ENCODE measurements around the gene TRPM2.

DNA sequence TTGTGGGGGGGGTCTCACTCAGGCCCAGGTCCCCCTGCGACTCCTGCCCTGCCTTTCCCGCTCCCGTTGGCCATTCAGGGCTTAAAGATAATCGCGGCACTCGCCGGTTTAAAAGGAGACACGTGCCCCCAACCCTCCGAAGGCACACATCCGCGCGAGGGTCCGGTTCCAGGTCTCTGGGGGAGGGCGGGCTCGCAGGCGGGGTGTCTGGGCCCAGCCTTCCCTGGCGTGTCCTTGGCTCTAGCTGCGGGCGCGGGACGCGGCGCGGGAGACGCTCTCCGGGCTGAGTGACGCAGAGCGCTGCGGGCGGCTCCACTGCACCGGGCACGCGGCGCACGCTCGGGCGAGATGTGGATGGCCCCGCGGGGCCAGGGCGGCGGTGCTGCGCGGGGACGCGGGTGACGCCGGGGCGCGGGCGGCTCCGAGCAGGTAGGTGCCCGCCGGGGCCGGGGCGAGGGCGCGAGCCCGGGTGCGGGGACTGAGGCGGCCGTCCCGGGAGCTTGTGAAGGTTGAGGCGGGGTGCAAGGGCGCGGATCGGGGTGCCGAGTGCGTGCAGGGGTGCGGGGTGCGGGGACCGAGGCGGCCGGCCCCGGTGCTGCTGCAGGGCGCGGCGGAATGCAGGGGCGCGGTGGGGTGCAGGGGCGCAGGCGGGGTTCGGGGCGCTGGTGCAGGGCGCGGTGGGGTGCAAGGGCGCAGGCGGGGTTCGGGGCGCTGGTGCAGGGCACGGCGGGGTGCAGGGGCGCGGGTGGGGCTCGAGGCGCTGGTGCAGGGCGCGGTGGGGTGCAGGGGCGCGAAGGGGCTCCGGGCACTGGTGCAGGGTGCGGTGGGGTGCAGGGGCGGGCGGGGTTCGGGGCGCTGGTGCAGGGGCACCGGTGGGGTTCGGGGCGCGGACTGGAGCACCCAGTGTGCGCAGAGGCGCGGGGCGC, 3.3 kb upstream of the TRPM2 start:
- TF ChIP-seq POLR2A (IDR thresholded peaks at IDR 0.05; ENCODE audit: low read depth, low read length): no peak
- no peak for TF ChIP-seq POLR2AphosphoS5 (IDR thresholded peaks at IDR 0.05; ENCODE audit: low read depth, low read length)
